ENCODE measurements around the gene DNM3.
A peak's percentile ranks its signal among the peaks of the same experiment; 100 is the strongest.
"Not testable (repeated sequence)": the region's sequence is repeated elsewhere in the genome, so short reads cannot be mapped to it uniquely, and the experiment has no call there.

DNM3 gene

DNA sequence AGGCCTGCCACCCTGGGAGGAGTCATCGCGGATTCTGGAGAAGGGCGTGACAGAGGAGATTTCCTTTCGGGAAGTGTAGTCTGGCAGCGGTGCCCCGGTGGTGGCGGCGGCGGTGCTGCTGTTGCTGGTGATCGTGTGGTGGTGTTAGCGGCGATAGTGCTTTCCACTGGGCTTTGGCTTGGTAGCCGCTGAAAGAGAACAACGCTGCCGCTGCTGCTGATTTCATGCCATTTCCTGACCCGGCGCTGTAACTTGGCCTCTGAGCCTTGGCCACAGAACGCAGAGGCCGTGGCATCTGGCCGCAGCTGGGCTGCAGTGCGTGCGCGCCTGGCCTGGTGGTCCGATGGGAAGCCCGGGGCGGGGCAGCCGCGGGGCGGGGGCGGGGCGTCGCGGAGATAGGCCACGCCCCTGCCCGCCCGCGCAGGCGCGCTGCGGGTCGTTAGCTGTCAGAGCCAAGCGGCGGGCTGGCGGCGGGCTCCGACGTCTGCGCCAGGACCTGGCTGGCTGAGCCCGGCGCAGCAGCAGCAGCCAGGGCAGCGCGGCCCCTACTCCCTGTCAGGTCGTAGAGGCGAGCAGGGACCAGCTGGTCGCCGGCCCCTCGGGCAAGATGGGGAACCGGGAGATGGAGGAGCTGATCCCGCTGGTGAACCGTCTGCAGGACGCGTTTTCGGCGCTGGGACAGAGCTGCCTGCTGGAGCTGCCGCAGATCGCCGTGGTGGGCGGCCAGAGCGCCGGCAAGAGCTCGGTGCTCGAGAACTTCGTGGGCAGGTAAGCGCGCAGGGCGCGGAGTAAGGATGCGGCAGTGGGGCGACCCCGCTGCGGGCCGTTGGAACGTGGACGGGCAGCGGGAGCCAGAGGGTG lies at the start of gene DNM3:
Gene DNM3 (plus strand): TSS at position 449 of the 861 bp plus-strand sequence. CDS start 159 bp downstream, at position 608.
- peak; percentile 63 to 72 (median 69) for DNase-seq (ENCODE audit: low read depth in 2 of 3, low spot score in 2 of 3)

DNA sequence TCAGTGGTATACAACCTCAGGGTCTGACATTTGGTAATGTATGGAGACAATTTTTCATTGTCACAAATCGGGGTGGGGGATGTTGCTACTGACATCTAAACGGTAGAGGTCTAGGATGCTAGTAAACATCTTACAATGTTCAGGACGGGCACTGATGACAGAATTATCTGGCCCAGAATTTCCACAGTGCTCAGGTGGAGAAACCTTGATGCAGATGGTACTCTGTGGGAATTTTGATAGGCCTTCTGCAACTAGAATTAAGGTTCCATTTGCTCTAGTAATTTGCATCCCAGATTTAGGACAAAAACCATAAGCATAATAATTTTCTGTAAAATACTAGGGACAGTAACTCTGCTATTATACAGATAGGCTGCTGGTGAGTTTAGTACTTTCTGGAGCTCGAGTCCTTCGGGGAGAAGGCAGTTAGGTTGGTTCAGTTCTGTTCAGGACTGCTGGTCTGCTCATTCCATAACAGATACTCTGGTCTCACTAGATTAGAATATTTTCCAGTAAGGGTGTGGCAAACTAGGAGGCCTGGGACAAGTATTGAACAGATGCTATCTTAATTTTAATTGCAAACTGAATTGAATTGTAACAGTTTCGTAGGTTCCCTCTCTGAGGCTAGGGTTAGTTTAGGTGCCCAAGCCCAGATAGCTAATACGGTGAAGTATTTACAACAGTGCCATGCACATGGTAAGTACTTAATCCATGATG lies 48.5 kb upstream of the DNM3 start:
- DNase-seq (ENCODE audit: low read depth in 2 of 3, low spot score in 2 of 3): no peak

DNA sequence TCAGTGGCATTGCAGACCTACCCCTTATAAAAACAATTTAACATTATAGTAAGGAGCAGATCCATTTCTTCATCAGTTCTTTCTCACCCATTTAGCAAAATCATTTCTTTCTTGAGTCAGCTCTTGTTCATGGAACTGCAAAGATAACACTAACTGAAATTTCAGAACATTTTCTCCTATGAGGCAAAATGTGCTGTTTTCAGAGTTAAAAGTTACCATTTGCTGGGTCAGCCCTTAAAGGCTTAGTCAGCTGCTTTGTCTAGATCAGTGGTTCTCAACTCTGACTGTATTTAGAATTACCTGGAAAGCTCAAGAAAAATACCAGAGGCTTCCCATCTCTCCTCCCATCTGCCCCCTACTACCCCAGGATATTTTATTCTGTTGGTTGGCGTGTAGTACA lies 47.7 kb upstream of the DNM3 start:
- DNase-seq (ENCODE audit: low read depth in 2 of 3, low spot score in 2 of 3): no peak

DNA sequence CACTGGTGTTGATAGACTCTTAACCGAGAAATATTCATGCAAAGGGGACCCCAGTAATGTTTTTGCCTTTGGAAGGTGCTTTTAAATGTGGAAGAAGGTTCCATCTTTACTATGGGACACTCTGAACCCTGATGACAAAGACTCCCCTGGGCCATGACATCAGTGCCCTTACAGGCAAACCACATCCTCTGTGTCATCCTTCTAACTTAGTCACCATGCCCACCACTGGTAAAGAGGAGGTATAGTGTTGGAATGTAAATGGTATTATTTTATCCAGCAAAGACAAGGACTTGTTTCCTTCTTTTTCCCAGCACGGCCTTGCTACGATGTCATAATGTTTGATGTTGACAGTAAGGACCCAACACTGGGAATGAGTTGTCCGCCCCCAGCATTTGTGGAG lies 47.2 kb upstream of the DNM3 start:
- DNase-seq (ENCODE audit: low read depth in 2 of 3, low spot score in 2 of 3): no peak

DNA sequence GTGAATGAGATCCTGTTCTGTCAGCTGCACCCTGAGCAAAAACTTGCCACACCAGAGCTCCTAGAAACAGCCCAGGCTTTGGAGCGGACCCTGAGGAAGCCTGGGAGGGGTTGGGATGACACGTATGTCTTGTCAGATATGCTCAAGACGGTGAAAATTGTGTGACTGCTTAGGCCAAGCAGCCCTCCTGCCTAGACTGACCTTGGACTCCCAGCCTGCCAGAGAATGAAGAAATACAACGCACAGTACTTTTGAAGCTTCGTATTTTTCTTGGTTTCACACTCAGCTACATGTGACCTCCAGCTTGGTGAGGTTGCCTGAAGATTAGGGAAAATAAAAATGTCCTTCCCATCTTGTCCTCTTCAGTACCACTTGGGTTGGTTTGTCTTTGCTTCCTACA lies 44.7 kb upstream of the DNM3 start:
- DNase-seq (ENCODE audit: low read depth in 2 of 3, low spot score in 2 of 3): no peak

GRCh38 chr1:171798311-171798710 lies 43.0 kb upstream of the DNM3 start:
- DNase-seq (ENCODE audit: low read depth in 2 of 3, low spot score in 2 of 3): no peak

GRCh38 chr1:171798765-171799164 lies 42.5 kb upstream of the DNM3 start:
- DNase-seq (ENCODE audit: low read depth in 2 of 3, low spot score in 2 of 3): no peak

- DNase-seq (ENCODE audit: low read depth in 2 of 3, low spot score in 2 of 3): no peak
These were observed 42.1 kb upstream of the DNM3 start for GRCh38 chr1:171799166-171799565.

DNA sequence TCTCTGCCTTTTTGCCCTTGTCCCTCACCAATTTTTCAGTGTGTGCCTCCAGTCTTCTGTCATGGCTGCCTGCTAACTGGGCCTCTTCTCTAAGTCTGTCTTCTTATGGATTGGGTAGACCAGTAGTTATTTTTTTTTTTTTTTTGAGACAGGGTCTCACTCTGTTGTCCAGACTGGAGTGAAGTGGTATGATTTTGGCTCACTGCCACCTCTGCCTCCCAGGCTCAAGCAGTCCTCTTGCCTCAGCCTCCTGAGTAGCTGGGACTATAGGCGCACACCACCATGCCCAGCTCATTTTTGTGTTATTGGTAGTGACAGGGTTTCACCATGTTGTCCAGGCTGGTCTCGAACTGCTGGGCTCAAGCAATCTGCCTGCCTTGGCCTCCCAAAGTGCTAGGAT lies 41.6 kb upstream of the DNM3 start:
- DNase-seq (ENCODE audit: low read depth in 2 of 3, low spot score in 2 of 3): not testable (repeated sequence)

GRCh38 chr1:171800342-171800741 lies 41.0 kb upstream of the DNM3 start:
- DNase-seq (ENCODE audit: low read depth in 2 of 3, low spot score in 2 of 3): no peak

DNA sequence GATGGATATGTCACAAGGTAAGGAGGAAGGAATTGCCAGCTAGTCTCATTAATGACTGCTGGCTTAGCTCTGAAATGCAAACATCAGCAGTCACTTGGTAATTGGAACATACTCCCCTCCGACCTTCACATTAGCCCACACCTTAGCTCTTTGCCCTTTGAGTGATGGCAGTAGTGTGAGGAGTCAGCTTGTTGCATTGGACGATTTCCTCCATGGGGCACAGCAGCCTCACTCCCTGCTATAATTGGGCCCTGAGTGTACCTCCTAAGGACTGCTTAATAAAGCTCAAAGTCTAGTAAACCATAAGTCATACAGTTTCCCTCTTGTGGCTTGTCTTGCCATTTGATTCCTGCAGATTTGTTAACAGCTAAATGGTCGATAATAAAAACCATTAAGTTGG lies 40.4 kb upstream of the DNM3 start:
- no peak for DNase-seq (ENCODE audit: low read depth in 2 of 3, low spot score in 2 of 3)

DNA sequence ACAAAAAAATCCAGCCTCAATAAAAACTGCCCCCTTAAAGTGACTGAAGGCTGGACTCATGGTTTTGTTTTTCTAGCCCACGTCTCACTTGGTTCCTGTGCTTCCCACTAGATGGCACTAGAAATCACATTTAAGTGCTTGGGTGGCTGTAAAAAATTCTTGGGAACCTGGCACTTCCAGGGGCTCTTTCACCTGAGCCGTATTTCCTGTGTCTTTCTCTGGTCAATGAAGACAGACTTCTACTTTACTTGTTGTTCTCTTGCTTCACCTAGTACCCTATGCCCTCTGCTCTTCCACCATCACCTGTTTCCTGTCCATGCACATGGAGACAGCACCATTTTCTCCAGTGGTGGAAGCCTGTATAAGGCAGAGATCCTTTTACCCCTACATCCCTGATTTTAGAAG lies 39.8 kb upstream of the DNM3 start:
- DNase-seq (ENCODE audit: low read depth in 2 of 3, low spot score in 2 of 3): no peak

GRCh38 chr1:171802207-171802606 lies 39.1 kb upstream of the DNM3 start:
- no peak for DNase-seq (ENCODE audit: low read depth in 2 of 3, low spot score in 2 of 3)

DNA sequence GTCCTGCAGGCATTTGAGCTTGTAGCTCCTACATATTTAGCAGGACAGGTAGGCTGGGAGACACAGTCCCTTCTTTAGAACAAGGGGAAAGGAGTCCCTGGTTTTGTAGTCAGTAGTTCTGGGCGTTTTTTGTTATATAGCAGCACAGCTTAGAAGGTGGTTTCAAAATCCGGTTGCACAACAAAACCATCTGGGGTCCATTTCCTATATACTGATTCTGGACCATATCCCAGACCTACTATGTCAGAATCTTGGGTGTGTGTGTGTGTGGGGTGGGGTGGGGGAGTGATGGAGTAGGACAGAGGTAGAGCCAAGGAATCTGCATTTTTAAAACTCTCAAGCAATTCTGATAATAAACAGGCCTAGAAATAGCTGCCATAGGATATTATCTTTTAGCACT lies 38.3 kb upstream of the DNM3 start:
- no peak for DNase-seq (ENCODE audit: low read depth in 2 of 3, low spot score in 2 of 3)

DNA sequence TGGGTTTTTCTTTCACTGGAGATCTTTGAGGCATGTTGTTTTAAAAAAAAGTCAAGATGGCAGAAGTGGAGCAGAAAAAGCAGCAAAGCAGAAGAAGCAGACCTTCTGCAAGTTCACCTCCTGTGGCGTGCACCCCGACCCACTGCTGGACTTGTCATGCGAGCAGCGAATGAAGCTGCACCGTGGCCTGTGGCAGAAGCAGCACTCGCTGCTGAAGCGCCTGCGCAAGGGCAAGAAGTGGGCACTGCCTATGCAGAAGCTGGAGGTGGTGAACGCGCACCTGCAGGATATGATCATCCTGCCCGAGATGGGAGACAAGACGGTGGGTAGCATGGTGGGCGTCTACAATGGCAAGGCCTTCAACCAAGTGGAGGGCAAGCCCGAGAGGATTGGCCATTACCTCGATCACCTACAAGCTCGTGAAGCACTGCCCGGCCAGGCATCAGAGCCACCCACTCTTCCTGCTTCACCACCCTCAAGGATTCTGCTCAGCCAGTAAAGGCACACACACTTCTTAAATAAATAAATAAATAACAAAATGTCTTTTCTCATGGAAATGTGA lies 37.8 kb upstream of the DNM3 start:
- no peak for DNase-seq (ENCODE audit: low read depth in 2 of 3, low spot score in 2 of 3)

- no peak for DNase-seq (ENCODE audit: low read depth in 2 of 3, low spot score in 2 of 3)
These were observed 35.7 kb upstream of the DNM3 start for GRCh38 chr1:171805395-171806115.

DNA sequence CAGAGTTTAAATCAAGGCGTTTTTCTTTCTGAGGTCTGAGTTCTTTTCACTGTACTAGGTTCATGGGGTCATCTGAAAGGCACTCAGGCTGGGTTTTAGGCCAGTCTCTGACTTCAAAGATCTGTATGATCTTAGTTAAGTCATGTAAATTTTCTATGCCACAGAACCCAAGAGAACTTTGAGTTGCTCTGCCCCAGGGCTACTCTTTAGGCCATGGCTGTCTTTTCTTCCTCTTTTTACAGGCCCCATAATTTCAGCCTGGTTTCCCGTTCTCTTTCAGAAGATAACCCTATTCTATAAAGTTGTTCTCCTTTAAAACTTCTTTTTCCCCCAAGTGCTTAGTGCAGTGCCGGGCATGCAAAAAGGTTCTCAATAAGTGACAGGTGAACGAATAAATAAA lies 33.7 kb upstream of the DNM3 start:
- DNase-seq (ENCODE audit: low read depth in 2 of 3, low spot score in 2 of 3): no peak

DNA sequence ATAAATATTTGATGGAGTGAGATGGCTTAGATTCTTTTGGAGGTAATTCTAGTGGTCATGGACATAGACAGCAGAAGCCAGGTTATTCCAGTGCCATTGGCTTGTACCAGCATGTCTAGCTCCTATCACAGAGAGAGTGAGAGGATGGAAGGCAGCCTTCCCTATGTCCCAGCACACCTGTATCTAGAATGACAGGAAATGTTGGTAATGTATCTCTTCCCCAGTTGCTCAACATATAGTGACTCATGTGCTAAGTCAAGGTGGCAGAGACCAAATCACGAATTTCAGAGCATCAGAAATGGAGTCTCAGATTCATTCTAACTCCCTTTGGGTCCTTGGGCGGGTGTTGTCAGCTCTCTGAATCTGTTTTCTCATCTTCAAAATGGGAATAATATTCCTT lies 31.5 kb upstream of the DNM3 start:
- no peak for DNase-seq (ENCODE audit: low read depth in 2 of 3, low spot score in 2 of 3)

GRCh38 chr1:171811672-171812071 lies 29.6 kb upstream of the DNM3 start:
- DNase-seq (ENCODE audit: low read depth in 2 of 3, low spot score in 2 of 3): no peak

- no peak for DNase-seq (ENCODE audit: low read depth in 2 of 3, low spot score in 2 of 3)
These were observed 26.6 kb upstream of the DNM3 start for GRCh38 chr1:171814692-171815091.

- no peak for DNase-seq (ENCODE audit: low read depth in 2 of 3, low spot score in 2 of 3)
These were observed 24.9 kb upstream of the DNM3 start for GRCh38 chr1:171816300-171816901.
